Activated T-helper 9 cell treated with anti-CD3 and anti-CD28 coated beads, Interleukin-2, amount 50 U/mL, for 16 hours (primary cell): Measurements from ENCODE around the gene TK2.
A peak's percentile ranks its signal among the peaks of the same experiment; 100 is the strongest.
"Not testable (repeated sequence)": the region's sequence is repeated elsewhere in the genome, so short reads cannot be mapped to it uniquely, and the experiment has no call there.

ENCODE experiments used
- DNase-seq: peaks from one replicate; pipeline ENCODE4 v3.0.0-alpha.2; 2020; ENCODE audit warnings: low read depth

TK2 gene

GRCh38 chr16:66519482-66520373 is 30.2 kb downstream of the TK2 start:
- no peak for DNase-seq

GRCh38 chr16:66517586-66518263 is 32.2 kb downstream of the TK2 start:
- no peak for DNase-seq

GRCh38 chr16:66516808-66517585 is 32.9 kb downstream of the TK2 start:
- peak; percentile 57 for DNase-seq

GRCh38 chr16:66516509-66516807 is 33.5 kb downstream of the TK2 start:
- DNase-seq, result no peak

- no peak for DNase-seq
Measured at GRCh38 chr16:66515596-66516508, 34.1 kb downstream of the TK2 start.

GRCh38 chr16:66514980-66515595 is 34.8 kb downstream of the TK2 start:
- not testable (repeated sequence) for DNase-seq

- not testable (repeated sequence) for DNase-seq
Measured at GRCh38 chr16:66514391-66514790, 35.5 kb downstream of the TK2 start.

GRCh38 chr16:66513111-66513723 is 36.7 kb downstream of the TK2 start:
- DNase-seq, result no peak

GRCh38 chr16:66512272-66513110 is 37.4 kb downstream of the TK2 start:
- no peak for DNase-seq

GRCh38 chr16:66511602-66512271 is 38.2 kb downstream of the TK2 start:
- no peak for DNase-seq

GRCh38 chr16:66510711-66511601 is 39.0 kb downstream of the TK2 start:
- DNase-seq, result no peak

GRCh38 chr16:66510298-66510697 is 39.6 kb downstream of the TK2 start:
- no peak for DNase-seq

- no peak for DNase-seq
Measured at GRCh38 chr16:66509576-66509975, 40.3 kb downstream of the TK2 start.

GRCh38 chr16:66508914-66509496 is 40.9 kb downstream of the TK2 start:
- no peak for DNase-seq

- DNase-seq, result no peak
Measured at GRCh38 chr16:66508248-66508913, 41.5 kb downstream of the TK2 start.

- no peak for DNase-seq
Measured at GRCh38 chr16:66507731-66508239, 42.1 kb downstream of the TK2 start.

GRCh38 chr16:66503612-66504011 is 46.3 kb downstream of the TK2 start:
- no peak for DNase-seq
